Neuronal stem cell (in vitro differentiated cells): Measurements from ENCODE around the gene PARP12.

Experiments used
- DNase-seq: peaks from one replicate; pipeline ENCODE4 v3.0.0-alpha.2; 2013; ENCODE audit warnings: low spot score
- H2AFZ ChIP-seq: one replicate; pipeline ENCODE4 v1.6.1; 2013; ENCODE audit warnings: mild to moderate bottlenecking, low read length, inconsistent platforms
- H2AK5ac ChIP-seq: 2 replicates; pipeline ENCODE4 v1.6.1; 2013; ENCODE audit warnings: low read depth, mild to moderate bottlenecking, inconsistent platforms, low read length, moderate library complexity, mixed read lengths
- H2BK120ac ChIP-seq: 2 replicates; pipeline ENCODE4 v1.6.1; 2013; ENCODE audit warnings: low read depth, mild to moderate bottlenecking, inconsistent platforms, low read length, moderate library complexity, mixed read lengths
- H2BK12ac ChIP-seq: one replicate; pipeline ENCODE4 v1.6.1; 2013; ENCODE audit warnings: low read length, inconsistent platforms
- H2BK15ac ChIP-seq: 2 replicates; pipeline ENCODE4 v1.6.1; 2013; ENCODE audit warnings: mild to moderate bottlenecking, low read length, inconsistent platforms, mixed read lengths
- H2BK5ac ChIP-seq: one replicate; pipeline ENCODE4 v1.6.1; 2013; ENCODE audit warnings: inconsistent platforms, mild to moderate bottlenecking, low read length, moderate library complexity
- H3K14ac ChIP-seq: one replicate; pipeline ENCODE4 v1.6.1; 2013; ENCODE audit warnings: low read length, inconsistent platforms
- H3K18ac ChIP-seq: 2 replicates; pipeline ENCODE4 v1.6.1; 2013; ENCODE audit warnings: low read length, inconsistent platforms
- H3K23ac ChIP-seq: 2 replicates; pipeline ENCODE4 v1.6.1; 2013; ENCODE audit warnings: low read depth, mild to moderate bottlenecking, mixed read lengths, low read length, inconsistent platforms; ENCODE audit not compliant: poor library complexity
- H3K27ac ChIP-seq: replicated peaks from 3 replicates; pipeline ENCODE4 v1.5.1; 2013; ENCODE audit warnings: low read length, inconsistent platforms
- H3K27me3 ChIP-seq, 3 experiments: 2 replicates each; pipeline ENCODE4 v1.6.1; 2013; ENCODE audit warnings: low read length in 3 of 3, mild to moderate bottlenecking in 2 of 3, inconsistent platforms in 1 of 3, low read depth in 1 of 3, mixed read lengths in 1 of 3, moderate library complexity in 1 of 3; ENCODE audit not compliant: control insufficient read depth in 3 of 3, insufficient read depth in 3 of 3
- H3K36me3 ChIP-seq, 2 donors: replicated peaks in 1 of 2; 2 replicates each; pipeline ENCODE4 v1.6.1; 2013; ENCODE audit warnings: low read length in 2 of 2; ENCODE audit not compliant: control insufficient read depth in 2 of 2, insufficient read depth in 2 of 2
- H3K4ac ChIP-seq: 2 replicates; pipeline ENCODE4 v1.6.1; 2013; ENCODE audit warnings: inconsistent platforms, mild to moderate bottlenecking, low read length, moderate library complexity
- H3K4me1 ChIP-seq, 2 donors: 1 replicate in 1 of 2; 2 replicates in 1 of 2; pipeline ENCODE4 v1.6.1; 2013; ENCODE audit warnings: low read length in 2 of 2, low read depth in 1 of 2; ENCODE audit not compliant: control insufficient read depth in 2 of 2, insufficient read depth in 1 of 2
- H3K4me2 ChIP-seq: one replicate; pipeline ENCODE4 v1.6.1; 2013; ENCODE audit warnings: mild to moderate bottlenecking, low read length, inconsistent platforms; ENCODE audit not compliant: insufficient read depth, poor library complexity, severe bottlenecking
- H3K4me3 ChIP-seq, 2 donors: 2 replicates each; pipeline ENCODE4 v1.5.1; 2013; ENCODE audit warnings: low read length in 2 of 2, mild to moderate bottlenecking in 2 of 2, inconsistent platforms in 1 of 2, moderate library complexity in 1 of 2
- H3K79me1 ChIP-seq: one replicate; pipeline ENCODE4 v1.6.1; 2013; ENCODE audit warnings: low read depth, mild to moderate bottlenecking, inconsistent platforms, low read length, moderate library complexity
- H3K9ac ChIP-seq: one replicate; pipeline ENCODE4 v1.6.1; 2013; ENCODE audit warnings: mild to moderate bottlenecking, low read depth, low read length, inconsistent platforms; ENCODE audit not compliant: poor library complexity
- H3K9me3 ChIP-seq, 2 donors: replicated peaks in 1 of 2; 2 replicates each; pipeline versions ENCODE3 to v1.6.1; 2013; ENCODE audit warnings: low read length in 2 of 2, mild to moderate bottlenecking in 2 of 2, inconsistent platforms in 1 of 2, low read depth in 1 of 2, mixed read lengths in 1 of 2, moderate library complexity in 1 of 2; ENCODE audit not compliant: control insufficient read depth in 2 of 2, insufficient read depth in 1 of 2
- H4K8ac ChIP-seq: one replicate; pipeline ENCODE4 v1.6.1; 2013; ENCODE audit warnings: low read depth, mild to moderate bottlenecking, inconsistent platforms, low read length, moderate library complexity
- H4K91ac ChIP-seq: one replicate; pipeline ENCODE4 v1.6.1; 2013; ENCODE audit warnings: low read length, low read depth, mild to moderate bottlenecking, inconsistent platforms; ENCODE audit not compliant: poor library complexity
- WGBS, 2 donors: extraction: QIAGEN DNeasy Blood & Tissue Kit; methylation state at CpG; one replicate each; pipeline ENCODE4 v1.1.7; 2013; ENCODE audit warnings: missing lambda C conversion rate in 2 of 2, mixed read lengths in 1 of 2; ENCODE audit not compliant: insufficient read length in 2 of 2, insufficient replicate concordance in 1 of 2; ENCODE audit errors: extremely low coverage in 2 of 2; 5-methylcytosine and 5-hydroxymethylcytosine counted together

Gene PARP12

DNA sequence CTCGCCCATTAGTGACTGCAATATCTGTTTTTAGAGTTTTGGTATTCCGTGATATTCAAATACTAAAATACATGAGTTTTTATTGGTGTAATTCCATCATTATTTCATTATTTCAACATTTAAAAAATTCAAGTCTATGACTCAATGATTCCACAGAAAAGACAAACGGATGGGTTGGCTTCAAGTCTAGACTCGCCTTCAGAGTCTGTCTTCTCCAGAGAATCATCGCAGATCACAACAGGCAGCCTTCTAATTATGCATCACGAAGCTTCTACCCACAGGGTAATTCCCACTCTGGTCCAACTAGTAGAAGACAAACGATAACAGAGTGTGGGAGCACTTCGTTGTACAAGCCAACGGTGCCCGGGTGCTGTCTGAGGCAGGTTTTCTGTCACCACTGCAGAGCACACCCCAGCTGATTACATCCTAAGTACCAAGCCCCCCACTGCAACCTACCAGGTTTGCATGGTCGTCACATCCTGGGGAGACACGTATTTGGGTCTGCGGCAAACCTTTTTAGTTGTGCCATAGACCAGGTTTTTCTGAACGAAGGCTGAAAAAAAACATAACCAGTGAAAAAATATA is 28.9 kb downstream of the PARP12 start:
- Histone ChIP-seq H3K27me3 (no peaks in the 10 kb centered on the region), H4K91ac (no peak overlapping the region), H3K27ac (no peak overlapping the region), H4K8ac (no peak overlapping the region), H2AK5ac (no peak overlapping the region), H3K9ac (no peak overlapping the region), H3K18ac (no peak overlapping the region), H3K4me1 (no peaks in the 10 kb centered on the region), H3K4me3 (no peak overlapping the region), H2BK120ac (no peak overlapping the region), H3K36me3 (no peaks in the 10 kb centered on the region), H3K4ac (no peak overlapping the region), H3K23ac (no peak overlapping the region), H2AFZ (no peak overlapping the region), H3K4me2 (no peak overlapping the region), H2BK5ac (no peak overlapping the region), H2BK15ac (no peak overlapping the region), H3K14ac (no peak overlapping the region), H2BK12ac (no peak overlapping the region), H3K79me1 (no peaks in the 10 kb centered on the region), H3K9me3 (no peaks in the 10 kb centered on the region)
- DNase-seq, result no peak
- WGBS, 2 donors, result no CpG with 5 or more reads among the region's 14 CpGs

DNA sequence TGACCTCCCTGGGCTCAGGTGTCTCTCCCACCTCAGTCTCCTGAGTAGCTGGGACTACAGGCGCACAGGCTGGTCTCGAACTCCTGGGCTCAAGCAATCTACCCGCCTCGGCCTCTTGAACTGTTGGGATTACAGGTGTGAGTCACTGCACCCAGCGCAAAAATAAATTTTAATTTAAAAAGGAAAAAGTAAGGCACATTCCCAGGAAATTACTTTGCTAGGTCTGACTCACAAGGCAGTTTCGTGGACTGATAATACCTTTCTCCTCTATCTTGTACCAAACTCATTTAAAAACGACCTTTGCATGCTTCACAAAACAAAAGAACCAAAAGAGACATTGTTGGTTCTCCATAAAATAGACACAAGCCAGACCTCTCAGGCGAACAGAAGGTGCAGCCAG is 29.7 kb downstream of the PARP12 start:
- H3K4me3 ChIP-seq, result no peak overlapping the region
- no peaks in the 10 kb centered on the region for H3K36me3 ChIP-seq
- no peak overlapping the region for H3K4me2 ChIP-seq
- no CpG with 5 or more reads among the region's 8 CpGs for WGBS, 2 donors
- no peak overlapping the region for H3K23ac ChIP-seq
- no peak overlapping the region for H4K8ac ChIP-seq
- H2BK15ac ChIP-seq, result no peak overlapping the region
- H3K4me1 ChIP-seq, result no peaks in the 10 kb centered on the region
- no peak overlapping the region for H3K18ac ChIP-seq
- no peak overlapping the region for H3K14ac ChIP-seq
- H2BK12ac ChIP-seq, result no peak overlapping the region
- no peak overlapping the region for H3K27ac ChIP-seq
- H3K9ac ChIP-seq, result no peak overlapping the region
- H3K9me3 ChIP-seq, result no peaks in the 10 kb centered on the region
- H2BK120ac ChIP-seq, result no peak overlapping the region
- no peaks in the 10 kb centered on the region for H3K79me1 ChIP-seq
- H2AK5ac ChIP-seq, result no peak overlapping the region
- no peak overlapping the region for H3K4ac ChIP-seq
- DNase-seq, result no peak
- H2BK5ac ChIP-seq, result no peak overlapping the region
- H2AFZ ChIP-seq, result no peak overlapping the region
- H3K27me3 ChIP-seq, result no peaks in the 10 kb centered on the region
- H4K91ac ChIP-seq, result no peak overlapping the region

DNA sequence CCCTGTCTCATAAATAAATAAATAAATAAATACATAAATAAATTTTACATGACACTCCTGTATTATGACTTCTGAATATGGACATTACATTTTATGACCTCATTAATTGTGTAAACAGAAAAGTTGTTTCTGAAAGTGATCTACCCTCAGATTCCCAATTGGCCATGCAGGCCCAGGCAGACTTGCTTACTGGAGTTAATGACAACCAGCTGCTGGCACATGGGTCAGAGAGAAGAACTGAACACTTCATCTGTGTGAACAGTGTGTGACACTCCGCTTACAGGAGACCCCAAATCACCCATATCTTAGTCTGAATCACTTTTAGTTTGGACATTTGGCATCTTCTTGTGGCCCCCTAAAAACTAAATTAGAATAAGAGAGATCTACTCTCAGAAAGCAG is 31.4 kb downstream of the PARP12 start:
- H3K18ac ChIP-seq, result no peak overlapping the region
- no peak overlapping the region for H4K8ac ChIP-seq
- H2AK5ac ChIP-seq, result no peak overlapping the region
- H3K27me3 ChIP-seq, result peaks cover 0 to 5% (median 0%) of the 10 kb centered on the region in 3 experiments
- no peak overlapping the region for H2BK12ac ChIP-seq
- H3K36me3 ChIP-seq, result no peaks in the 10 kb centered on the region
- H3K14ac ChIP-seq, result no peak overlapping the region
- no peak overlapping the region for H3K4me2 ChIP-seq
- no peak overlapping the region for H3K4me3 ChIP-seq
- no peaks in the 10 kb centered on the region for H3K79me1 ChIP-seq
- H2BK15ac ChIP-seq, result no peak overlapping the region
- DNase-seq, result no peak
- no peak overlapping the region for H2BK120ac ChIP-seq
- no peak overlapping the region for H2AFZ ChIP-seq
- no peak overlapping the region for H2BK5ac ChIP-seq
- no peak overlapping the region for H4K91ac ChIP-seq
- WGBS, 2 donors, result no CpG with 5 or more reads among the region's 1 CpG
- H3K4ac ChIP-seq, result no peak overlapping the region
- no peak overlapping the region for H3K27ac ChIP-seq
- no peak overlapping the region for H3K23ac ChIP-seq
- H3K9ac ChIP-seq, result no peak overlapping the region
- no peaks in the 10 kb centered on the region for H3K4me1 ChIP-seq
- no peaks in the 10 kb centered on the region for H3K9me3 ChIP-seq

DNA sequence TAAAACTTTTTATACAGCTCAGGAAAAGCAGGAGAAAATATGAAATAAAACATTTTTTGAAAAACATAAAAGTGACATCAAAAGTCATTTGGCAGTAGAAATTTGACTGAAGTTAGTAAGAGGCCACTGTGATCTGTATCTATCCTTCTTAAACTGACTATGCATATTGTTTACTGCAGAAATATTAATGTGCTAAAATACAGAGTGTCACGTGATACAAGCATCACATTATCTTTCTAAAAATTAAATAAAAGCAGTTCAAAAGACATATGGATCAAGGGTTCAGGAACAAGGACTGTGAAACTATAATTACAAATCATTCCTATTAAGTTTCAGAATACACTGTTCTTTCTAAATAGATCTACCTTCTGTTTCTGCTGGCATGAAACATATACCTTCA is 33.7 kb downstream of the PARP12 start:
- H3K23ac ChIP-seq, result no peak overlapping the region
- H3K27ac ChIP-seq, result no peak overlapping the region
- H3K9me3 ChIP-seq, result no peaks in the 10 kb centered on the region
- no peak overlapping the region for H3K14ac ChIP-seq
- no peak overlapping the region for H2BK15ac ChIP-seq
- H3K4me3 ChIP-seq, result no peak overlapping the region
- no peak overlapping the region for H2AK5ac ChIP-seq
- H3K4me1 ChIP-seq, result no peaks in the 10 kb centered on the region
- H2BK5ac ChIP-seq, result no peak overlapping the region
- H3K27me3 ChIP-seq, result peaks cover 0 to 10% (median 0%) of the 10 kb centered on the region in 3 experiments
- no peak for DNase-seq
- H3K79me1 ChIP-seq, result no peaks in the 10 kb centered on the region
- no peak overlapping the region for H3K18ac ChIP-seq
- H2AFZ ChIP-seq, result no peak overlapping the region
- no peak overlapping the region for H2BK120ac ChIP-seq
- no peak overlapping the region for H3K4me2 ChIP-seq
- H3K9ac ChIP-seq, result no peak overlapping the region
- H3K36me3 ChIP-seq, result no peaks in the 10 kb centered on the region
- H4K91ac ChIP-seq, result no peak overlapping the region
- no peak overlapping the region for H4K8ac ChIP-seq
- no CpG with 5 or more reads among the region's 1 CpG for WGBS, 2 donors
- no peak overlapping the region for H3K4ac ChIP-seq
- no peak overlapping the region for H2BK12ac ChIP-seq
